IMR-90 (cell line): ENCODE measurements around the gene SPNS2.

Experiments
- BHLHE40 ChIP-seq: fragments of 150-350 bp; IDR thresholded peaks from 2 replicates; pipeline ENCODE4 v1.6.1; 2016; ENCODE audit warnings: mild to moderate bottlenecking, low read depth, low read length
- CEBPB ChIP-seq: IDR thresholded peaks from 2 replicates; pipeline ENCODE4 v1.6.1; 2012; ENCODE audit warnings: low read depth, low read length, improper control_type of control experiment
- CTCF ChIP-seq: conservative IDR thresholded peaks from 2 replicates; pipeline ENCODE4 v1.5.1; 2012; ENCODE audit warnings: mild to moderate bottlenecking, low read depth, low read length, improper control_type of control experiment
- ELK1 ChIP-seq: fragments of 150-350 bp; IDR thresholded peaks from 2 replicates; pipeline ENCODE4 v1.6.1; 2016; ENCODE audit warnings: low read depth, mild to moderate bottlenecking, low read length, moderate library complexity, borderline replicate concordance
- POLR2A ChIP-seq: IDR thresholded peaks from 2 replicates; pipeline ENCODE4 v1.6.1; 2012; ENCODE audit warnings: mild to moderate bottlenecking, low read depth, low read length
- SMC3 ChIP-seq: fragments of 150-350 bp; IDR thresholded peaks from 2 replicates; pipeline ENCODE4 v1.6.1; 2016; ENCODE audit warnings: low read depth, mild to moderate bottlenecking, antibody characterized with exemption, low read length, moderate library complexity
- USF2 ChIP-seq: fragments of 150-350 bp; IDR thresholded peaks from 2 replicates; pipeline ENCODE4 v1.6.1; 2017; ENCODE audit warnings: mild to moderate bottlenecking, antibody characterized with exemption, low read length, low read depth

GRCh38 chr17:4478318-4478830 lies 20.3 kb upstream of the SPNS2 start:
- no peak for TF ChIP-seq CTCF
- no peak for TF ChIP-seq POLR2A
- no peak for TF ChIP-seq ELK1
- TF ChIP-seq USF2 = no peak
- TF ChIP-seq CEBPB = no peak
- no peak for TF ChIP-seq SMC3
- TF ChIP-seq BHLHE40 = no peak
